GM12874 (cell line): ENCODE measurements around the gene CCL13.

ENCODE experiments used
- TF ChIP-seq, protein P1 (sequence below): IDR thresholded peaks from 2 replicates; pipeline ENCODE4 v1.5.1; 2011; ENCODE audit warnings: low read depth, mild to moderate bottlenecking, control low read depth, low read length, moderate library complexity; ENCODE audit not compliant: insufficient read depth

Gene CCL13

DNA sequence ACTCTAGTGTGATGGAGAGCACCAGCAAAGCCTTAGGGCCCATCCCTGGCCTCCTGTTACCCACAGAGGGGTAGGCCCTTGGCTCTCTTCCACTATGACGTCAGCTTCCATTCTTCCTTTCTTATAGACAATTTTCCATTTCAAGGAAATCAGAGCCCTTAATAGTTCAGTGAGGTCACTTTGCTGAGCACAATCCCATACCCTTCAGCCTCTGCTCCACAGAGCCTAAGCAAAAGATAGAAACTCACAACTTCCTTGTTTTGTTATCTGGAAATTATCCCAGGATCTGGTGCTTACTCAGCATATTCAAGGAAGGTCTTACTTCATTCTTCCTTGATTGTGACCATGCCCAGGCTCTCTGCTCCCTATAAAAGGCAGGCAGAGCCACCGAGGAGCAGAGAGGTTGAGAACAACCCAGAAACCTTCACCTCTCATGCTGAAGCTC is 37.2 kb upstream of the CCL13 start, which contains the start of gene CCL8:
Gene CCL8 (plus strand): TSS at position 397 of the 445 bp plus-strand sequence. CDS start 67 bp downstream, outside the sequence.
- TF ChIP-seq, protein P1, sequence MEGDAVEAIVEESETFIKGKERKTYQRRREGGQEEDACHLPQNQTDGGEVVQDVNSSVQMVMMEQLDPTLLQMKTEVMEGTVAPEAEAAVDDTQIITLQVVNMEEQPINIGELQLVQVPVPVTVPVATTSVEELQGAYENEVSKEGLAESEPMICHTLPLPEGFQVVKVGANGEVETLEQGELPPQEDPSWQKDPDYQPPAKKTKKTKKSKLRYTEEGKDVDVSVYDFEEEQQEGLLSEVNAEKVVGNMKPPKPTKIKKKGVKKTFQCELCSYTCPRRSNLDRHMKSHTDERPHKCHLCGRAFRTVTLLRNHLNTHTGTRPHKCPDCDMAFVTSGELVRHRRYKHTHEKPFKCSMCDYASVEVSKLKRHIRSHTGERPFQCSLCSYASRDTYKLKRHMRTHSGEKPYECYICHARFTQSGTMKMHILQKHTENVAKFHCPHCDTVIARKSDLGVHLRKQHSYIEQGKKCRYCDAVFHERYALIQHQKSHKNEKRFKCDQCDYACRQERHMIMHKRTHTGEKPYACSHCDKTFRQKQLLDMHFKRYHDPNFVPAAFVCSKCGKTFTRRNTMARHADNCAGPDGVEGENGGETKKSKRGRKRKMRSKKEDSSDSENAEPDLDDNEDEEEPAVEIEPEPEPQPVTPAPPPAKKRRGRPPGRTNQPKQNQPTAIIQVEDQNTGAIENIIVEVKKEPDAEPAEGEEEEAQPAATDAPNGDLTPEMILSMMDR: no peak

- TF ChIP-seq, protein P1: no peak
Observed at GRCh38 chr17:34321964-34322363, 34.3 kb upstream of the CCL13 start.

DNA sequence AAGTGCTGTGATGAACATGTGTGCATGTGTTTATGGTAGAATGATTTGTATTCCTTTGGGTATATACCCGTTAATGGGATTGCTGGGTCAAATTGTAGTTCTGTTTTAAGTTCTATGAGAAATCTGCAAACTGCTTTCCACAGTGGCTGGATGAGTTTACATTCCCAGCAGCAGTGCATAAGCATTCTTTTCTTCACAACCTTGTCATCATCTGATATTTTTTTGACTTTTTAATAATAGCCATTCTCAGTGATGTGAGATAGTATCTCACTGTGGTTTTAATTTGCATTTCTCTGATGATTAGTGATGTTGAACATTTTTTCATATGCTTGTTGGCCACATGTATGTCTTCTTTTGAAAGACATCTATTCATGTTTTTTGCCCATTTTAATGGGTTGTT is 18.6 kb upstream of the CCL13 start:
- TF ChIP-seq, protein P1: no peak

DNA sequence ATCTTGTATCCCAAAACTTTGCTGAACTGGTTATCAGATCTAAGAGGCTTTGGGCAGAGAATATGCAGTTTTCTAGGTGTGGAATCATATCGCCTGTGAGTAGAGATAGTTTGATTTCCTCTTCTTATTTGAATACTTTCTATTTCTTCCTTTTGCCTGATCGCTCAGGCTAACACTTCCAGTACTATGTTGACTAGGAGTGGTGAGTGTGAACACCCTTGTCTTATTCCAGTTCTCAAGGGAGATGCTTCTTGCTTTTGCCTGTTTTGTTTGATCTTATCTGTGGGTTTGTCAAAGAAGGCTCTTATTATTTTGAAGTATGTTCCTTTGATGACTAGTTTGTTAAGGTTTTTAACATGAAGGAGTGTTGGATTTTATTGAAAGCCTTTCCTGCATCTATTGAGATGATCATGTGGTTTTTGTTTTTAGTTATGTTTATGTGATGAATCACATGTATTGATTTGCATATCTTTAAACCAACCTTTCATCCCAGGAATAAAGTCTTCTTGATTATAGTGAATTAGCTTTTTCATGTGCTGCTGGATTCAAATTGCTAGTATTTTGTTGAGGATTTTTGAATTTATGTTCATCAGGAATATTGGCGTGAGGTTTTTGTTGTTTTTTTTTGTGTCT is 17.0 kb upstream of the CCL13 start:
- TF ChIP-seq, protein P1: no peak

- TF ChIP-seq, protein P1: no peak
Observed at GRCh38 chr17:34341916-34342315, 14.4 kb upstream of the CCL13 start.

GRCh38 chr17:34347063-34347462 is 9.2 kb upstream of the CCL13 start:
- TF ChIP-seq, protein P1: no peak

DNA sequence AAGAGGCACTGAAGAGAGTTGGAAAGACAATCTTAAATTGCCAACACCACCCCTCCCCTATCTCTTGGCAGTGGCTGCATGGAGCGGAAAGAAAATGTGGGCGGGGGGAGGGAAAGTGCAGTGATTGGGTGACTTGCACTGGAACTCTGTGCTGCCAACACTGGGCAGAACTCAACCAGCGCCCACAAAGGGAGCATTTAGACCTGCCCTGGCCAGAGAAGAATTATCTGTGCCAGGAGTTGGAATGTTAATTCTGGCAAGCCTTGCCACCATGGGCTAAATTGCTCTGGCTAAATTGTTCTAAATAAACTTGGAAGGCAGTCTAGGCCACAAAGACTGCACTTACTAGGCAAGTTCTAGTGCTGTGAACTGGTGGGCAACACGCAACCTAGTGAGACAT is 6.5 kb upstream of the CCL13 start:
- TF ChIP-seq, protein P1: no peak
